Astrocyte (in vitro differentiated cells and primary cell): ENCODE results near the gene ZNF362. TPM values are rescaled to one million over a fixed set of nuclear protein-coding genes. Genes with fewer than 3 reads are reported as not detected.

ENCODE experiments used
- DNase-seq: peaks from one replicate; pipeline ENCODE4 v3.0.0-alpha.2; 2010; ENCODE audit warnings: low read depth
- FAIRE-seq: peaks from 2 replicates; lab custom pipeline; 2011; peaks lifted over from hg19 to GRCh38; lab: Jason Lieb, UNC
- H2AFZ ChIP-seq: 2 replicates; pipeline ENCODE4 v1.6.0; 2012; ENCODE audit warnings: low read depth, low read length, inconsistent platforms
- H3K27ac ChIP-seq: 2 replicates; pipeline ENCODE4 v1.5.1; 2011; ENCODE audit warnings: low read depth, low read length, inconsistent platforms
- H3K27me3 ChIP-seq: 2 replicates; pipeline ENCODE4 v1.6.0; 2011; ENCODE audit warnings: low read length, inconsistent platforms; ENCODE audit not compliant: insufficient read depth
- H3K36me3 ChIP-seq: 2 replicates; pipeline ENCODE4 v1.5.1; 2011; ENCODE audit warnings: low read length, inconsistent platforms; ENCODE audit not compliant: insufficient read depth
- H3K4me1 ChIP-seq: 2 replicates; pipeline ENCODE4 v1.5.1; 2011; ENCODE audit warnings: low read length, inconsistent platforms; ENCODE audit not compliant: insufficient read depth
- H3K4me2 ChIP-seq: 2 replicates; pipeline ENCODE4 v1.6.0; 2012; ENCODE audit warnings: low read length, inconsistent platforms
- H3K4me3 ChIP-seq: 2 replicates; pipeline ENCODE4 v1.5.1; 2011; ENCODE audit warnings: low read depth, mild to moderate bottlenecking, low read length, inconsistent platforms; ENCODE audit not compliant: insufficient read depth
- H3K79me2 ChIP-seq: 2 replicates; pipeline ENCODE4 v1.6.0; 2012; ENCODE audit warnings: mild to moderate bottlenecking, low read length, inconsistent platforms; ENCODE audit not compliant: insufficient read depth
- H3K9ac ChIP-seq: 2 replicates; pipeline ENCODE4 v1.6.0; 2012; ENCODE audit warnings: mild to moderate bottlenecking, low read length, inconsistent platforms
- H3K9me3 ChIP-seq: 2 replicates; pipeline ENCODE4 v1.5.1; 2012; ENCODE audit warnings: low read depth, mild to moderate bottlenecking, low read length, inconsistent platforms; ENCODE audit not compliant: insufficient read depth
- H4K20me1 ChIP-seq: 2 replicates; pipeline ENCODE4 v1.6.0; 2012; ENCODE audit warnings: low read length, inconsistent platforms; ENCODE audit not compliant: insufficient read depth
- H3K27ac Mint-ChIP-seq: one replicate; pipeline ENCODE4 v1.8.0; 2021; ENCODE audit warnings: mild to moderate bottlenecking, mixed read lengths; ENCODE audit not compliant: unreplicated experiment
- H3K27me3 Mint-ChIP-seq: one replicate; pipeline ENCODE4 v1.8.0; 2021; ENCODE audit warnings: low read depth, mixed read lengths; ENCODE audit not compliant: unreplicated experiment
- H3K36me3 Mint-ChIP-seq: one replicate; pipeline ENCODE4 v1.8.0; 2021; ENCODE audit warnings: low read depth, mixed read lengths; ENCODE audit not compliant: unreplicated experiment
- H3K4me1 Mint-ChIP-seq: one replicate; pipeline ENCODE4 v1.8.0; 2021; ENCODE audit warnings: low read depth, mixed read lengths; ENCODE audit not compliant: unreplicated experiment
- H3K4me3 Mint-ChIP-seq: one replicate; pipeline ENCODE4 v1.8.0; 2021; ENCODE audit warnings: mild to moderate bottlenecking, moderate library complexity, mixed read lengths; ENCODE audit not compliant: unreplicated experiment
- H3K9me3 Mint-ChIP-seq: one replicate; pipeline ENCODE4 v1.8.0; 2021; ENCODE audit warnings: mild to moderate bottlenecking, mixed read lengths; ENCODE audit not compliant: unreplicated experiment
- EZH2 ChIP-seq: IDR thresholded peaks from 2 replicates; pipeline ENCODE4 v1.6.1; 2012; ENCODE audit warnings: mild to moderate bottlenecking, low read length, inconsistent platforms; ENCODE audit not compliant: insufficient read depth
- total RNA-seq: library from RNA; stranded (reverse); gene quantifications from 2 replicates; pipeline ENCODE4 v1.2.1, GENCODE V29; 2021
- TF ChIP-seq, protein P1 (sequence below): IDR thresholded peaks from 2 replicates; pipeline ENCODE4 v1.5.1; 2011; ENCODE audit warnings: low read depth, mild to moderate bottlenecking, inconsistent platforms, low read length, moderate library complexity; ENCODE audit not compliant: insufficient read depth

Gene ZNF362
- total RNA-seq, 1 donor from 2014 or later: 38.7 TPM

DNA sequence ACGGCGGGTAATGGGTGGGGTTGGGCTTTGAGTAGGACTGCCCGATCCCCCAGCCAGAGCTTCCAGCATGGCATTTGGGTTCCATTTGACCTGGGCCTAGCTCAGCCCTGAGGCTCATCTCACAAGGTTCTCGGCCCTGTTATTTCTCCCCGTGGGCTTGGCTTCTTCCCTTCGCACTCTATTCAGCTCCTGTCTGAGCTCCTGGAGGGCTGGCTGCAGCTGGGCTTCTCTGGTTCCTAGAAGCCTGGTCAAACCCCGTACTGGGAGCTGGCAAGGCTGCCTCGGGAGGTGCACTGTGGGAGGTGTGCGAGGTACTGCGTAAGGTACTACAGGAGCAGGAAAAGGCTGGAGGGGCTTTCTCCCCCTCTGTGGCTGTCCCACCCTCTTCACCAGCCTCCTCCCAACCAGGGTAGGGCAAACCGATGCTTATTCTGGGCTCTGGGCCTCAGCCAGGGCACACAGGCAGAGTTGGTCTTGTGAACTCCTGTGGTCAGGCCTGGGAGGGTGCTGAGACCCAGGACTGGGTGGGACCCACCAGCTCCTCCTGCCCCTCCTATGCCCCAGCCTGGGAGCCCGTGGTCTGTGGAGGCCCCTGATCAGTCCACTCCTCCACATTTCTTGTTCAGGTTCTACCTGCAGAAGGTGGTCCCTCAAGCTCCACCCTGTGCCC, 63.8 kb downstream of the ZNF362 start:
- Mint-ChIP-seq H3K4me1 (peaks cover 21% of the 10 kb centered on the region), H3K4me3 (no peak overlapping the region), H3K27me3 (peaks cover 5% of the 10 kb centered on the region), H3K9me3 (no peaks in the 10 kb centered on the region), H3K36me3 (peaks cover 19% of the 10 kb centered on the region), H3K27ac (no peak overlapping the region)
- Histone ChIP-seq H3K4me3 (no peak overlapping the region), H3K4me2 (no peak overlapping the region), H2AFZ (no peak overlapping the region), H3K27ac (no peak overlapping the region), H3K27me3 (no peaks in the 10 kb centered on the region), H3K9ac (no peak overlapping the region), H3K4me1 (no peaks in the 10 kb centered on the region), H3K9me3 (no peaks in the 10 kb centered on the region), H4K20me1 (peaks cover 43% of the 10 kb centered on the region), H3K36me3 (peaks cover 26% of the 10 kb centered on the region), H3K79me2 (peaks cover 4% of the 10 kb centered on the region)
- no peak for DNase-seq
- no peak for TF ChIP-seq EZH2
- TF ChIP-seq, protein P1, sequence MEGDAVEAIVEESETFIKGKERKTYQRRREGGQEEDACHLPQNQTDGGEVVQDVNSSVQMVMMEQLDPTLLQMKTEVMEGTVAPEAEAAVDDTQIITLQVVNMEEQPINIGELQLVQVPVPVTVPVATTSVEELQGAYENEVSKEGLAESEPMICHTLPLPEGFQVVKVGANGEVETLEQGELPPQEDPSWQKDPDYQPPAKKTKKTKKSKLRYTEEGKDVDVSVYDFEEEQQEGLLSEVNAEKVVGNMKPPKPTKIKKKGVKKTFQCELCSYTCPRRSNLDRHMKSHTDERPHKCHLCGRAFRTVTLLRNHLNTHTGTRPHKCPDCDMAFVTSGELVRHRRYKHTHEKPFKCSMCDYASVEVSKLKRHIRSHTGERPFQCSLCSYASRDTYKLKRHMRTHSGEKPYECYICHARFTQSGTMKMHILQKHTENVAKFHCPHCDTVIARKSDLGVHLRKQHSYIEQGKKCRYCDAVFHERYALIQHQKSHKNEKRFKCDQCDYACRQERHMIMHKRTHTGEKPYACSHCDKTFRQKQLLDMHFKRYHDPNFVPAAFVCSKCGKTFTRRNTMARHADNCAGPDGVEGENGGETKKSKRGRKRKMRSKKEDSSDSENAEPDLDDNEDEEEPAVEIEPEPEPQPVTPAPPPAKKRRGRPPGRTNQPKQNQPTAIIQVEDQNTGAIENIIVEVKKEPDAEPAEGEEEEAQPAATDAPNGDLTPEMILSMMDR: no peak
- no peak for FAIRE-seq

DNA sequence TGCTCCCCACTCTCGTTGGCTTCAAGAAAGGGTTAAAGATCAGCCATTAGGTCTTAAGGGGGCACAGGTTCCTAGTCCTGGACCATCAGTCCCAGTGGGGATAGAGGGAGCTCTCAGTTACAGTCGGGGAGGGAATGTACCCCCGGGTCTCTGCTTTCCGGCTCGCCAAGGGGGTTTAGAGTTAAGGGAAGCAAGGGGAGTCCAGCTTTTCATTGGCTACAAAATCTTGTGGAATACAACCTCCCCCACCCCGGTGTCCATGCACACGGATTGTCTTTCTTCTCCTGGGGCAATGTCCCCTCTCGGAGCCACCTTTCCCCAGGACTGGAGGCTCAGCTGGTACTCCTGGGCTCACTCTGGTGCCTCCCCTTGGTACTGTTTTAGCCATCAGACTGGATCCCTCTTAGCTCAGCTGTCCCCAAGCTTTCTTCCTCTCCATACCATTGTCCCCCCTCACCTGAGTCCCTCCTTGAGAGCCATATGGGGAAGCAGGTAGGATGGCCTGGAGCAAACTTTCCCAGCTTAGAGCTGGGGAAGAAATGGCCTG, 64.4 kb downstream of the ZNF362 start, which contains the start of gene A3GALT2:
Gene A3GALT2, minus strand, starts transcription at position 480 of the 547 bp plus-strand sequence. Its CDS starts 0 bp downstream, at position 480.
- FAIRE-seq: no peak
- Mint-ChIP-seq H3K36me3 (peaks cover 20% of the 10 kb centered on the region), H3K27ac (no peak within 1 kb of the TSS), H3K4me1 (peaks cover 20% of the 10 kb centered on the region), H3K27me3 (peaks cover 5% of the 10 kb centered on the region), H3K4me3 (no peak within 1 kb of the TSS), H3K9me3 (no peaks in the 10 kb centered on the region)
- H4K20me1 ChIP-seq: peaks cover 49% of the 10 kb centered on the region
- H3K4me3 ChIP-seq: no peak within 1 kb of the TSS
- peaks cover 32% of the 10 kb centered on the region for H3K36me3 ChIP-seq
- no peak within 1 kb of the TSS for H3K9ac ChIP-seq
- no peak for DNase-seq
- H3K9me3 ChIP-seq: no peaks in the 10 kb centered on the region
- H3K27ac ChIP-seq: no peak within 1 kb of the TSS
- H3K79me2 ChIP-seq: peaks cover 7% of the 10 kb centered on the region
- no peak within 1 kb of the TSS for H2AFZ ChIP-seq
- no peaks in the 10 kb centered on the region for H3K4me1 ChIP-seq
- TF ChIP-seq EZH2: no peak
- TF ChIP-seq, protein P1: no peak
- no peak within 1 kb of the TSS for H3K4me2 ChIP-seq
- H3K27me3 ChIP-seq: no peaks in the 10 kb centered on the region

DNA sequence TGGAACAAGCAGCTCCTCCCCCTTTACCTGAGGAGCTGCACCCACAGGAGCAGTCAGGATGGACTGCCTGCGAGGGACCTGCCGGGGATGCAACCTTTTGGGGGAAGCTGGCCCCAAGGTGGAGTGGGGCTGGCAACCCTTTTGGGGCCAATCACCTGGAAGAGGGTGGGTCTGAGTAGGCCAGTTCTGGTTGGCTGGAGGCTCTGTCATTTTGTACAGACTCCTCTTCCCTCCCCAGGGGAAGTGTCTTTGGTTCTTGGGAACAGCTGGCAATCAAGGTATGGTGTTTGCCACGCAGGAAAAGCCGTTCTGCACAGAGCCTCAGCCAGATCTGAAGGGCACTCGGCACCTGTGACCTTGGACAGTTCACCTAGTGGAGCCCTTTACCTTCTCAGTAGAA, 64.9 kb downstream of the ZNF362 start:
- TF ChIP-seq, protein P1: no peak
- TF ChIP-seq EZH2: no peak
- Histone ChIP-seq H3K27ac (no peak overlapping the region), H3K79me2 (peaks cover 7% of the 10 kb centered on the region), H2AFZ (no peak overlapping the region), H3K36me3 (peaks cover 36% of the 10 kb centered on the region), H3K9ac (no peak overlapping the region), H3K4me3 (no peak overlapping the region), H3K4me1 (no peaks in the 10 kb centered on the region), H3K4me2 (no peak overlapping the region), H3K9me3 (no peaks in the 10 kb centered on the region), H3K27me3 (no peaks in the 10 kb centered on the region), H4K20me1 (peaks cover 54% of the 10 kb centered on the region)
- FAIRE-seq: no peak
- Mint-ChIP-seq H3K9me3 (no peaks in the 10 kb centered on the region), H3K27me3 (peaks cover 3% of the 10 kb centered on the region), H3K4me3 (no peak overlapping the region), H3K36me3 (peaks cover 25% of the 10 kb centered on the region), H3K27ac (no peak overlapping the region), H3K4me1 (peaks cover 16% of the 10 kb centered on the region)
- DNase-seq: no peak
